ENCODE measurements around the gene OTULINL. TPM values are rescaled to one million over a fixed set of nuclear protein-coding genes. Genes with fewer than 3 reads are reported as not detected.

Gene OTULINL
- total and polyA plus RNA-seq, 2 of the 8 experiments (the other 6 are each of a cell fraction or from before 2014, with no cell fraction given) = 3.1 to 8.3 TPM

DNA sequence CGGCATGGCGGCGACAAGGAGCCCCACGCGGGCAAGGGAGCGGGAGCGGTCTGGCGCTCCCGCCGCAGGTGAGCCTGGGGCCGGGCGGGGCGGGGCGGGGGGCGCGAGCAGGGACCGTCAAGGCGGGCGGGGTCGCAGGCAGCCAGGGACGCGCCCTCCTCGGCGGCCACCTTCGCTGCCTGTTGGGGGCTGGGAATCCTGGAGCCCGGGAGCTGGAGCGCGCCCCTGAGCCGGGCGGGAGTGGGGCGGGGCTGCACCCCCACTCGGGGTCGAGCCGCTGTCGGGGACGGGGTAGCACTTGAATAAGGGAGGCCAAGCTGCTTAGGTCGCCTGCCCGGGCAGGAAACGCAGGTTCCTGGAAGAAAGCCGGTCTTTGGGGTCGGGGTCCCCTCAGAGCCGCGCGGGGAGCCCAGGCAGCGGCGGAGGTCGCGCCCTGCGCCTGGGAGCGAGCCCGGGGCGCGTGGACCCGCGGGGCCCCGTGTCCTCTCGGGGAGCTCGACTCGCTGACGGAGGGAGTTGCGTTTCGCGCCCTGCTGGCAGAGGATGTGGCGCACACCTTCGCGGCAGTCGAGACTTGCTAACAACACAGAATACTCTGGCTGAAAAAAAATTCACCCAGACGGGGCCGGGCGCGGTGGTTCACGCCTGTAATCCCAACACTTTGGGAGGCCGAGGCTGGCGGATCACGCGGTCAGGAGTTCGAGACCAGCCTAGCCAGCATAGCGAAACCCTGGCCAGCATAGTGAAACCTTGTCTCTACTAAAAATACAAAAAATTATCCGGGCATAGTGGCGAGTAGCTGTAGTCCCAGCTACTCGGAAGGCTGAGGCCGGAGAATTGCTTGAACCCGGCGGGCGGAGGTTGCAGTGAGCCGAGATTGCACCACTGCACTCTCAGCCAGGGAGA lies 552 bp downstream of the OTULINL start:
- peak overlapping the region; percentile 47 for H3K56ac ChIP-seq (replicated peaks; ENCODE audit: insufficient read length, low read depth, low read length)
- H2BK20ac ChIP-seq (ENCODE audit: low read length) = no peak overlapping the region
- H3K27me3 ChIP-seq (replicated peaks in 1 of 4; ENCODE audit: control insufficient read depth in 3 of 4, extremely low read depth in 1 of 4, insufficient read depth in 3 of 4, low read length in 3 of 4) = peaks cover 2 to 21% (median 10%) of the 10 kb centered on the region in 4 experiments
- no peaks in the 10 kb centered on the region for H3K79me1 ChIP-seq (ENCODE audit: low read depth, low read length)
- WGBS, 2 experiments (ENCODE audit: extremely low coverage in 1 of 2, insufficient coverage in 1 of 2, insufficient read length in 1 of 2, insufficient replicate concordance in 2 of 2, low coverage in 1 of 2, low lambda C conversion rate in 2 of 2, missing lambda C conversion rate in 1 of 2) = 10% methylated on average over 50 of the region's 86 CpGs; no CpG with 5 or more reads in 1 of the 2 experiments
- H3K4me1 ChIP-seq (replicated peaks in 1 of 4; ENCODE audit: control insufficient read depth in 3 of 4, insufficient read depth in 4 of 4, low read length in 3 of 4) = peaks cover 0 to 2% (median 0%) of the 10 kb centered on the region in 4 experiments; a peak in 1 of 7 replicates
- no peaks in the 10 kb centered on the region; a peak in 1 of 4 replicates for H3K9me3 ChIP-seq (ENCODE audit: insufficient read depth in 2 of 2, low read depth in 1 of 2, low read length in 1 of 2)
- H2BK120ac ChIP-seq (replicated peaks; ENCODE audit: low read depth, low read length) = no peak overlapping the region
- H3K18ac ChIP-seq (ENCODE audit: extremely low read depth, low read length) = peak overlapping the region; percentile 39
- H3K4me2 ChIP-seq (ENCODE audit: insufficient read depth in 1 of 2, low read depth in 2 of 2, low read length in 2 of 2) = peak overlapping the region; percentile 71 to 74
- no peak overlapping the region for H2BK5ac ChIP-seq (ENCODE audit: low read depth, low read length)
- H3K36me3 ChIP-seq (ENCODE audit: control insufficient read depth in 2 of 4, insufficient read depth in 4 of 4, low read length in 3 of 4) = no peaks in the 10 kb centered on the region
- peak overlapping the region in 3 of 4 experiments; percentile 39 to 59 (median 57); a peak in 6 of 7 replicates for H3K9ac ChIP-seq (replicated peaks in 1 of 4; ENCODE audit: extremely low read depth in 1 of 4, low read depth in 3 of 4, low read length in 3 of 4)
- H3K14ac ChIP-seq (ENCODE audit: insufficient read length) = no peak overlapping the region
- POLR2A ChIA-PET (ENCODE audit: partially characterized antibody) = interaction anchor here (0.6 to 2.1 kb wide), 7 partner anchors 10 to 545 kb away, joined by 3 to 13 read pairs (median 3); no protein-coding TSS in a partner anchor
- DNase-seq (ENCODE audit: low read depth in 1 of 2, low spot score in 2 of 2) = peak in 1 of 2 experiments; percentile 85
- no peak for FAIRE-seq
- no peaks in the 10 kb centered on the region for H4K20me1 ChIP-seq (replicated peaks in 1 of 2; ENCODE audit: control insufficient read depth in 1 of 2, insufficient read depth in 2 of 2, low read length in 2 of 2)
- no peak overlapping the region for H3K23ac ChIP-seq (ENCODE audit: insufficient read length)
- H2BK15ac ChIP-seq (ENCODE audit: low read length) = no peak overlapping the region
- peak overlapping the region; percentile 72 to 95 (median 76) for H3K4me3 ChIP-seq (ENCODE audit: extremely low read depth in 1 of 4, insufficient read depth in 2 of 4, low read depth in 3 of 4, low read length in 4 of 4)
- CTCF ChIA-PET (ENCODE audit: partially characterized antibody) = interaction anchor here (1.0 to 2.0 kb wide), 5 partner anchors 9 to 66 kb away, joined by 3 to 7 read pairs (median 3); no protein-coding TSS in a partner anchor
- no peak overlapping the region; the same call in 1 of the 2 replicates for H3K27ac ChIP-seq (ENCODE audit: low read depth, low read length)
- H3K79me2 ChIP-seq (ENCODE audit: control insufficient read depth in 1 of 2, insufficient read depth in 2 of 2, low read length in 2 of 2) = no peaks in the 10 kb centered on the region
- peak overlapping the region; percentile 83 for H4K8ac ChIP-seq (ENCODE audit: extremely low read depth, insufficient read depth, low read length)
- no peak overlapping the region for H2BK12ac ChIP-seq (ENCODE audit: low read depth, low read length)
- peak overlapping the region; percentile 58 for H4K5ac ChIP-seq (ENCODE audit: insufficient read length, low read depth, low read length)
- H4K91ac ChIP-seq (replicated peaks; ENCODE audit: insufficient read length, low read length) = no peak overlapping the region
- H2AFZ ChIP-seq (ENCODE audit: low read length) = no peak overlapping the region
- H3K4ac ChIP-seq (replicated peaks; ENCODE audit: insufficient read length, low read depth, low read length) = no peak overlapping the region
- H2AK5ac ChIP-seq (ENCODE audit: low read depth, low read length) = no peak overlapping the region
- H3K23me2 ChIP-seq (ENCODE audit: low read depth, low read length) = peaks cover 3% of the 10 kb centered on the region; the same call in 1 of the 2 replicates
- no peak for TF ChIP-seq NRF1 (IDR thresholded peaks at IDR 0.05; ENCODE audit: low read depth, low read length)
- TF ChIP-seq ATF3 (IDR thresholded peaks at IDR 0.05; ENCODE audit: insufficient read depth, low read depth, low read length) = no peak
- peak; percentile 42; the same call in 1 of the 2 replicates for TF ChIP-seq PHF8 (conservative IDR thresholded peaks at IDR 0.05; ENCODE audit: low read depth, low read length)
- TF ChIP-seq EP300 (IDR thresholded peaks at IDR 0.05; ENCODE audit: borderline replicate concordance in 1 of 2, low read depth in 2 of 2, low read length in 2 of 2) = no peak
- TF ChIP-seq KDM4A (IDR thresholded peaks at IDR 0.05; ENCODE audit: low read depth, low read length, severe bottlenecking) = no peak
- 0 out of 4 replicates have a peak, but pooled peaks of 1 of the 2 experiments have one; percentile 19 for TF ChIP-seq SIN3A (conservative IDR thresholded peaks at IDR 0.05 in 1 of 2, IDR thresholded peaks at IDR 0.05 in 1 of 2; ENCODE audit: low read depth in 1 of 2, low read length in 2 of 2)
- TF ChIP-seq ASH2L (IDR thresholded peaks at IDR 0.05; ENCODE audit: low read length) = no peak

All from H1 (cell line).